HepG2 (cell line): ENCODE data around the gene GAD2. TPM values are rescaled to one million over a fixed set of nuclear protein-coding genes. Genes with fewer than 3 reads are reported as not detected.

Experiments
- ATAC-seq: fragments of 200-7000 bp; cut with Tn5 transposase; 3 replicates; pipeline ENCODE4 v1.9.1; 2020; ENCODE audit warnings: mild to moderate bottlenecking, moderate library complexity
- BruUV-seq: library from RNA; stranded (reverse); fragments of 400-500 nt; replicated peaks from 2 replicates; lab custom pipeline; 2021; lab: Mats Ljungman, UMichigan
- CTCF ChIA-PET: fragments of 300-600 bp; formaldehyde crosslinking; extraction: SDS; loops from one replicate; lab custom pipeline; 2021; ENCODE audit warnings: low total read pairs, inconsistent platforms, low intra/inter-chr PET ratio; lab: Yijun Ruan, JAX
- POLR2A ChIA-PET: fragments of 350-600 bp; sonication (Branson Sonifier 250); formaldehyde crosslinking; loops from one replicate; lab custom pipeline; 2020; ENCODE audit warnings: antibody characterized with exemption, inconsistent platforms; lab: Yijun Ruan, JAX
- DNase-seq: peaks from one replicate; pipeline ENCODE4 v3.0.0-alpha.2; 2015; ENCODE audit warnings: low spot score
- FAIRE-seq: peaks from 3 replicates; lab custom pipeline; 2011; peaks lifted over from hg19 to GRCh38; lab: Jason Lieb, UNC
- H2AFZ ChIP-seq: one replicate; pipeline ENCODE4 v1.6.1; 2011; ENCODE audit warnings: low read length, inconsistent platforms
- H3K27ac ChIP-seq: fragments of 300-600 bp; 3 replicates; pipeline ENCODE4 v1.8.0; 2011; ENCODE audit warnings: mixed run types, mild to moderate bottlenecking, mixed read lengths, low read length, inconsistent platforms; ENCODE audit not compliant: insufficient read depth; ENCODE audit errors: extremely low read length
- H3K27me3 ChIP-seq, 2 experiments: fragments of 200-600 bp in 1 of 2; 2 replicates in 1 of 2; 3 replicates in 1 of 2; pipeline versions ENCODE4 v1.6.0 to v1.8.0; 2011; ENCODE audit warnings: low read length in 2 of 2, mild to moderate bottlenecking in 2 of 2, moderate library complexity in 2 of 2, inconsistent platforms in 1 of 2; ENCODE audit not compliant: insufficient read depth in 2 of 2, control insufficient read depth in 1 of 2
- H3K36me3 ChIP-seq, 2 experiments: fragments of 200-600 bp in 1 of 2; replicated peaks in 1 of 2; 2 replicates in 1 of 2; 3 replicates in 1 of 2; pipeline versions ENCODE4 v1.5.1 to v1.8.0; 2011; ENCODE audit warnings: low read length in 2 of 2, inconsistent platforms in 1 of 2; ENCODE audit not compliant: insufficient read depth in 2 of 2, control insufficient read depth in 1 of 2
- H3K4me1 ChIP-seq: 2 replicates; pipeline ENCODE4 v1.5.1; 2012; ENCODE audit warnings: low read length, inconsistent platforms; ENCODE audit not compliant: insufficient read depth
- H3K4me2 ChIP-seq: 2 replicates; pipeline ENCODE4 v1.6.0; 2011; ENCODE audit warnings: low read depth, low read length, inconsistent platforms
- H3K4me3 ChIP-seq, 3 experiments: fragments of 200-600 bp in 1 of 3; sonication (generic), shearing (Covaris generic) in 1 of 3; replicated peaks in 1 of 3; 2 replicates each; pipeline ENCODE4 v1.5.1; 2011 to 2016; ENCODE audit warnings: low read length in 3 of 3, inconsistent platforms in 2 of 3, low read depth in 2 of 3, mild to moderate bottlenecking in 2 of 3, control low read depth in 1 of 3, mixed read lengths in 1 of 3; ENCODE audit not compliant: insufficient read depth in 1 of 3
- H3K79me2 ChIP-seq: one replicate; pipeline ENCODE4 v1.6.1; 2011; ENCODE audit warnings: low read length, inconsistent platforms; ENCODE audit not compliant: insufficient read depth
- H3K9ac ChIP-seq: 2 replicates; pipeline ENCODE4 v1.6.0; 2011; ENCODE audit warnings: mild to moderate bottlenecking, low read depth, low read length, inconsistent platforms; ENCODE audit not compliant: insufficient read depth
- H3K9me3 ChIP-seq: 2 replicates; pipeline ENCODE4 v1.5.1; 2012; ENCODE audit warnings: mild to moderate bottlenecking, low read length
- H4K20me1 ChIP-seq: 2 replicates; pipeline ENCODE4 v1.6.0; 2011; ENCODE audit warnings: inconsistent platforms, mild to moderate bottlenecking, low read length, moderate library complexity; ENCODE audit not compliant: insufficient read depth
- AGO1 ChIP-seq: fragments of 200-400 bp; formaldehyde crosslinking; IDR thresholded peaks from 2 replicates; pipeline ENCODE4 v1.6.1; 2017; ENCODE audit warnings: mild to moderate bottlenecking, low read depth, low read length, moderate library complexity; ENCODE audit not compliant: poor library complexity, severe bottlenecking
- AGO2 ChIP-seq: fragments of 200-400 bp; formaldehyde crosslinking; optimal IDR thresholded peaks from 2 replicates; pipeline ENCODE3; 2017; ENCODE audit warnings: mild to moderate bottlenecking, low read depth, low read length, moderate library complexity
- JDP2 ChIP-seq: sonication (generic); formaldehyde crosslinking; IDR thresholded peaks from 2 replicates; pipeline ENCODE4 v1.8.1; 2022; ENCODE audit warnings: missing genetic modification reagents, borderline replicate concordance
- MATR3 ChIP-seq: sonication (generic); formaldehyde crosslinking; IDR thresholded peaks from 2 replicates; pipeline ENCODE4 v1.4.0; 2020; ENCODE audit warnings: missing genetic modification reagents
- RXRB ChIP-seq: IDR thresholded peaks from 2 replicates; pipeline ENCODE4 v1.6.1; 2016; ENCODE audit warnings: borderline replicate concordance, missing genetic modification reagents, missing compliant biosample characterization
- SYNCRIP ChIP-seq: fragments of 200-400 bp; formaldehyde crosslinking; IDR thresholded peaks from 2 replicates; pipeline ENCODE4 v1.6.1; 2018; ENCODE audit warnings: mild to moderate bottlenecking, low read depth, low read length; ENCODE audit not compliant: insufficient read depth
- TEAD3 ChIP-seq: optimal IDR thresholded peaks from 2 replicates; pipeline ENCODE3; 2016; ENCODE audit warnings: borderline replicate concordance
- ZFX ChIP-seq: sonication (generic); formaldehyde crosslinking; IDR thresholded peaks from 2 replicates; pipeline ENCODE4 v1.4.0; 2020; ENCODE audit warnings: mild to moderate bottlenecking, low read depth, missing genetic modification reagents, moderate library complexity
- ZNF292 ChIP-seq: sonication (generic); formaldehyde crosslinking; IDR thresholded peaks from 2 replicates; pipeline ENCODE4 v1.8.1; 2022; ENCODE audit warnings: mild to moderate bottlenecking, low read depth, missing genetic modification reagents, borderline replicate concordance
- ZNF350 ChIP-seq: sonication (generic); formaldehyde crosslinking; IDR thresholded peaks from 2 replicates; pipeline ENCODE4 v1.4.0; 2020; ENCODE audit warnings: mild to moderate bottlenecking, low read depth, missing genetic modification reagents, borderline replicate concordance
- ZNF513 ChIP-seq: sonication (generic); formaldehyde crosslinking; conservative IDR thresholded peaks from 2 replicates; pipeline ENCODE4 v1.5.0; 2020; ENCODE audit warnings: missing genetic modification reagents
- ZNF788 ChIP-seq: sonication (generic); formaldehyde crosslinking; IDR thresholded peaks from 2 replicates; pipeline ENCODE4 v1.5.0; 2020; ENCODE audit warnings: mild to moderate bottlenecking, missing genetic modification reagents, borderline replicate concordance
- ZSCAN30 ChIP-seq: sonication (generic); formaldehyde crosslinking; IDR thresholded peaks from 2 replicates; pipeline ENCODE4 v1.5.0; 2020; ENCODE audit warnings: mild to moderate bottlenecking, missing genetic modification reagents
- WGBS: methylation state at CpG from one replicate; pipeline ENCODE4 v1.1.6; 2017; ENCODE audit warnings: low lambda C conversion rate; 5-methylcytosine and 5-hydroxymethylcytosine counted together
- in situ Hi-C: cut with HindIII; loops from 2 replicates; pipeline ENCODE4 v1.10.0; 2017; ENCODE audit warnings: low pct_unique_long_range_greater_than_20kb; ENCODE audit not compliant: extremely low pct_ligation_motif_present
- intact Hi-C: fragments of 100-400 bp; cut with micrococcal nuclease; formaldehyde crosslinking; loops from one replicate; pipeline ENCODE4 v1.10.0; 2022; ENCODE audit not compliant: unreplicated experiment
- polyA plus RNA-seq, 8 experiments: library from polyadenylated mRNA; depleted of rRNA in 3 of 8; stranded (reverse) in 7 of 8; unstranded in 1 of 8; fragments of >200 nt; fragmentation: Illumina TruSeq in 4 of 8; extraction: Trizol in 4 of 8; gene quantifications; 2 replicates each; pipeline versions ENCODE4 v1.2.1 to v1.2.3, GENCODE V29; 2011 to 2016; ENCODE audit warnings: low read depth in 4 of 8, missing spikeins in 1 of 8, mixed read lengths in 1 of 8; ENCODE audit not compliant: insufficient read depth in 1 of 8
- total RNA-seq, 5 experiments: library from RNA; depleted of rRNA; stranded (reverse); fragments of >200 nt; fragmentation: Illumina TruSeq; extraction: Trizol; gene quantifications; 2 replicates each; pipeline ENCODE4 v1.2.3, GENCODE V29; 2016; ENCODE audit warnings: low read depth in 1 of 5
- TF ChIP-seq, protein P1 (sequence below): sonication (generic); formaldehyde crosslinking; IDR thresholded peaks from 2 replicates; pipeline ENCODE4 v1.8.0; 2022; ENCODE audit warnings: mild to moderate bottlenecking, missing genetic modification reagents
- TF ChIP-seq, protein P2 (sequence below), 2 experiments: fragments of 450-650 bp in 1 of 2; sonication (generic) in 1 of 2; formaldehyde crosslinking; IDR thresholded peaks; 2 replicates each; pipeline versions ENCODE4 v1.5.0 to v1.8.0; 2020 to 2022; ENCODE audit warnings: mild to moderate bottlenecking in 1 of 2, missing genetic modification reagents in 1 of 2

GAD2 gene
- total and polyA plus RNA-seq, 2 of the 13 experiments (the other 11 are each of a cell fraction or from before 2014, with no cell fraction given) = not detected

DNA sequence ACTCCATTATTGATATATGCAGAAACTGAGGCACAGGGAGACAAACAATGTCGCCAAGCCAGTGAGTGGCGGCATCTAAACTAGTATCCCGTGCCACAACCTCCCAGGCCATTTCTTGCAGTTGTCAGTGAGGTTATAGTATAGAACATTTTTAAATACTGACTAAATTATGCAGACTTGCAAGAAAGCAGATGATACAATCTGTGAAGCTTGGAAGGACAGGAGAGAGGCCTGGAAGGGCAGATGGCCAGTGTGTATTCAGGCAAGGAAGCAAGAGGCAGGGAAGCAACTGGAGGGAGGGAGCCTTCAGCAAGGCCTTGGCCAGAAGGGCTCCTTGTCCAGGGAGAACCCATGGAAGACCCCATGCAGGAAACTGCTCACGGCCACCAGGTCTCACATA, 111.2 kb downstream of the GAD2 start:
- BruUV-seq = no TSS peak
- Histone ChIP-seq H3K4me1 (no peaks in the 10 kb centered on the region), H3K27ac (no peak overlapping the region), H3K4me3 (no peak overlapping the region), H4K20me1 (no peaks in the 10 kb centered on the region), H3K36me3 (no peaks in the 10 kb centered on the region), H3K9ac (no peak overlapping the region), H3K79me2 (no peaks in the 10 kb centered on the region), H3K27me3 (peaks cover 0 to 10% of the 10 kb centered on the region in 2 experiments; a peak in 2 of 5 replicates), H2AFZ (no peak overlapping the region), H3K4me2 (no peak overlapping the region), H3K9me3 (no peaks in the 10 kb centered on the region)
- no peak for FAIRE-seq
- 6% methylated on average over 4 of the region's 4 CpGs for whole genome bisulfite sequencing
- DNase-seq = no peak
- no peak for TF ChIP-seq ZNF292
- TF ChIP-seq MATR3 (CRISPR knock-in tag) = no peak
- TF ChIP-seq ZSCAN30 (CRISPR knock-in tag) = no peak
- TF ChIP-seq ZNF350 (CRISPR knock-in tag) = no peak
- no peak for TF ChIP-seq ZNF788 (CRISPR knock-in tag)
- TF ChIP-seq AGO2 = no peak
- intact Hi-C loops = no loop called here
- in situ Hi-C loops = loop anchor here (25.0 kb wide), 1 partner anchor 1034 kb away; no protein-coding TSS in a partner anchor
- no peak for ATAC-seq
- ChIA-PET POLR2A (no interaction called here), CTCF (no interaction called here)

GRCh38 chr10:26331371-26331770, 114.8 kb downstream of the GAD2 start:
- H3K9ac ChIP-seq = no peak overlapping the region
- in situ Hi-C loops (loop anchor here (10.0 to 25.0 kb wide), 2 partner anchors 543 to 1031 kb away; no protein-coding TSS in a partner anchor), intact Hi-C loops (no loop called here)
- H3K9me3 ChIP-seq = no peaks in the 10 kb centered on the region
- H3K4me2 ChIP-seq = no peak overlapping the region
- no peak overlapping the region for H3K27ac ChIP-seq
- H3K79me2 ChIP-seq = no peaks in the 10 kb centered on the region
- FAIRE-seq = no peak
- H3K4me1 ChIP-seq = peaks cover 5% of the 10 kb centered on the region
- WGBS = 3% methylated on average over 3 of the region's 3 CpGs
- H4K20me1 ChIP-seq = no peaks in the 10 kb centered on the region
- DNase-seq = no peak
- H3K27me3 ChIP-seq = peaks cover 0 to 10% of the 10 kb centered on the region in 2 experiments; a peak in 2 of 5 replicates
- no peak overlapping the region for H3K4me3 ChIP-seq
- CTCF ChIA-PET = no interaction called here
- BruUV-seq = no TSS peak
- POLR2A ChIA-PET = no interaction called here
- no peak for ATAC-seq
- H2AFZ ChIP-seq = no peak overlapping the region
- no peaks in the 10 kb centered on the region for H3K36me3 ChIP-seq
- no peak for TF ChIP-seq AGO1
- TF ChIP-seq JDP2 = no peak
- no peak for TF ChIP-seq ZFX (CRISPR knock-in tag)
- TF ChIP-seq TEAD3 (CRISPR knock-in tag) = no peak
- TF ChIP-seq SYNCRIP = no peak
- TF ChIP-seq, protein P1, sequence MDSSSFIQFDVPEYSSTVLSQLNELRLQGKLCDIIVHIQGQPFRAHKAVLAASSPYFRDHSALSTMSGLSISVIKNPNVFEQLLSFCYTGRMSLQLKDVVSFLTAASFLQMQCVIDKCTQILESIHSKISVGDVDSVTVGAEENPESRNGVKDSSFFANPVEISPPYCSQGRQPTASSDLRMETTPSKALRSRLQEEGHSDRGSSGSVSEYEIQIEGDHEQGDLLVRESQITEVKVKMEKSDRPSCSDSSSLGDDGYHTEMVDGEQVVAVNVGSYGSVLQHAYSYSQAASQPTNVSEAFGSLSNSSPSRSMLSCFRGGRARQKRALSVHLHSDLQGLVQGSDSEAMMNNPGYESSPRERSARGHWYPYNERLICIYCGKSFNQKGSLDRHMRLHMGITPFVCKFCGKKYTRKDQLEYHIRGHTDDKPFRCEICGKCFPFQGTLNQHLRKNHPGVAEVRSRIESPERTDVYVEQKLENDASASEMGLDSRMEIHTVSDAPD (CRISPR knock-in tag) = no peak
- no peak for TF ChIP-seq ZNF513 (CRISPR knock-in tag)
- TF ChIP-seq, protein P2, sequence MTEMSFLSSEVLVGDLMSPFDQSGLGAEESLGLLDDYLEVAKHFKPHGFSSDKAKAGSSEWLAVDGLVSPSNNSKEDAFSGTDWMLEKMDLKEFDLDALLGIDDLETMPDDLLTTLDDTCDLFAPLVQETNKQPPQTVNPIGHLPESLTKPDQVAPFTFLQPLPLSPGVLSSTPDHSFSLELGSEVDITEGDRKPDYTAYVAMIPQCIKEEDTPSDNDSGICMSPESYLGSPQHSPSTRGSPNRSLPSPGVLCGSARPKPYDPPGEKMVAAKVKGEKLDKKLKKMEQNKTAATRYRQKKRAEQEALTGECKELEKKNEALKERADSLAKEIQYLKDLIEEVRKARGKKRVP (CRISPR knock-in tag; IDR thresholded peaks at IDR 0.05) = no peak
- TF ChIP-seq RXRB (CRISPR knock-in tag) = no peak
